NOMO-1 treated with dmso at 0.1 percent for 144 hours (cell line): ENCODE results near the gene MAFB.

ENCODE experiments used
- DNase-seq: peaks from one replicate; lab custom pipeline; 2025; ENCODE audit not compliant: unreplicated experiment; lab: John Stamatoyannopoulos, UW

MAFB gene

GRCh38 chr20:40659567-40659966 lies 29.5 kb downstream of the MAFB start:
- no peak for DNase-seq

- no peak for DNase-seq
These were observed 30.5 kb downstream of the MAFB start for GRCh38 chr20:40658509-40658908.

- DNase-seq: no peak
These were observed 31.5 kb downstream of the MAFB start for GRCh38 chr20:40657526-40657925.

GRCh38 chr20:40655451-40655850 lies 33.6 kb downstream of the MAFB start:
- no peak for DNase-seq

- DNase-seq: no peak
These were observed 34.2 kb downstream of the MAFB start for GRCh38 chr20:40654876-40655275.

- DNase-seq: no peak
These were observed 36.5 kb downstream of the MAFB start for GRCh38 chr20:40652441-40652987.

GRCh38 chr20:40651151-40651550 lies 37.9 kb downstream of the MAFB start:
- DNase-seq: no peak

GRCh38 chr20:40650707-40651106 lies 38.3 kb downstream of the MAFB start:
- DNase-seq: no peak

- no peak for DNase-seq
These were observed 40.6 kb downstream of the MAFB start for GRCh38 chr20:40648210-40649072.

- no peak for DNase-seq
These were observed 42.2 kb downstream of the MAFB start for GRCh38 chr20:40646813-40647212.

GRCh38 chr20:40646361-40646760 lies 42.7 kb downstream of the MAFB start:
- no peak for DNase-seq

GRCh38 chr20:40644863-40645262 lies 44.2 kb downstream of the MAFB start:
- DNase-seq: no peak

- no peak for DNase-seq
These were observed 45.1 kb downstream of the MAFB start for GRCh38 chr20:40643891-40644290.

GRCh38 chr20:40641809-40642208 lies 47.2 kb downstream of the MAFB start:
- DNase-seq: no peak

- no peak for DNase-seq
These were observed 47.8 kb downstream of the MAFB start for GRCh38 chr20:40641202-40641601.

- no peak for DNase-seq
These were observed 48.4 kb downstream of the MAFB start for GRCh38 chr20:40640667-40641066.

GRCh38 chr20:40639676-40640355 lies 49.2 kb downstream of the MAFB start:
- DNase-seq: no peak

GRCh38 chr20:40639132-40639531 lies 49.9 kb downstream of the MAFB start:
- DNase-seq: no peak

- no peak for DNase-seq
These were observed 50.6 kb downstream of the MAFB start for GRCh38 chr20:40638414-40638813.

- DNase-seq: no peak
These were observed 51.9 kb downstream of the MAFB start for GRCh38 chr20:40637176-40637575.

- no peak for DNase-seq
These were observed 52.5 kb downstream of the MAFB start for GRCh38 chr20:40636486-40636885.

- DNase-seq: no peak
These were observed 53.1 kb downstream of the MAFB start for GRCh38 chr20:40635971-40636370.
